NCI-H2081 treated with DMSO at 0.1 percent for 48 hours (cell line): Measurements from ENCODE around the gene FPR2.
"Not testable (repeated sequence)": the region's sequence is repeated elsewhere in the genome, so short reads cannot be mapped to it uniquely, and the experiment has no call there.

Experiments
- DNase-seq: peaks from one replicate; lab custom pipeline; 2025; lab: John Stamatoyannopoulos, UW

FPR2 gene, protein sequence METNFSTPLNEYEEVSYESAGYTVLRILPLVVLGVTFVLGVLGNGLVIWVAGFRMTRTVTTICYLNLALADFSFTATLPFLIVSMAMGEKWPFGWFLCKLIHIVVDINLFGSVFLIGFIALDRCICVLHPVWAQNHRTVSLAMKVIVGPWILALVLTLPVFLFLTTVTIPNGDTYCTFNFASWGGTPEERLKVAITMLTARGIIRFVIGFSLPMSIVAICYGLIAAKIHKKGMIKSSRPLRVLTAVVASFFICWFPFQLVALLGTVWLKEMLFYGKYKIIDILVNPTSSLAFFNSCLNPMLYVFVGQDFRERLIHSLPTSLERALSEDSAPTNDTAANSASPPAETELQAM

DNA sequence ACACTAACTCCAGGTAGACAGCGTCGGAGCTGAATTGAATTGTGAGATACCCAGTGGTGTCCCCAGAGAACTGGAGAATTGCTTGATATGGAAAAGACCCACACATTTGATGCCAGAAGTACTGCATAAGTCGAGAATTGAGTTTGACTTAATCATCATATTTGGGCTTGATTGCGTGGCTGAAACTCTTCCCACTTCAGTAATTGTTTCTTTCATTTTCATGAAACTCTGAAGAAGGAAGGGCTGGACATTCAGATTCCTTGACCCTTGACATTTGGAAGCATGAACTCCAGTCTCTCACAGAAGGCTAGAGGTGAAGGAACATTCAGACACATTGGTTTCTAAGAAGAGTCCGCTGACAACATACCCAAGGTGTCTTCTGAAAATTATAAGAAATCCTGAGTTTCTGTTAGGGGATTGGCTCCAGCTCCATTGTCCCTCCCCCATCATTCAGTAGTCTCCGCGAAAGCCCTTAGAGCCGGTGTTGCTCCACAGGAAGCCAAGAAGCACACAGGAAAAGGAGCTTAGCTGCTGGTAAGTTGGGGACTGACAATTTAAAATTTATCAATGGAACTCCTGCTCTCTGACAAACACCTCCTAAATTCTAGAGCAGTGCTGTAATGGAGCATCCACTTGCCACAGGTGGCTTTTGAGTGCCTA, at the start of gene FPR2:
FPR2 (plus strand) TSS at position 484 of the 660 bp plus-strand sequence. CDS start 7,479 bp downstream, outside the sequence.
- DNase-seq = no peak

GRCh38 chr19:51711702-51712101, 49.3 kb upstream of the FPR2 start:
- DNase-seq = no peak

GRCh38 chr19:51712461-51713081, 48.4 kb upstream of the FPR2 start:
- DNase-seq = no peak

GRCh38 chr19:51713319-51714285, 47.4 kb upstream of the FPR2 start:
- DNase-seq = no peak

GRCh38 chr19:51714848-51715247, 46.1 kb upstream of the FPR2 start:
- DNase-seq = no peak

DNA sequence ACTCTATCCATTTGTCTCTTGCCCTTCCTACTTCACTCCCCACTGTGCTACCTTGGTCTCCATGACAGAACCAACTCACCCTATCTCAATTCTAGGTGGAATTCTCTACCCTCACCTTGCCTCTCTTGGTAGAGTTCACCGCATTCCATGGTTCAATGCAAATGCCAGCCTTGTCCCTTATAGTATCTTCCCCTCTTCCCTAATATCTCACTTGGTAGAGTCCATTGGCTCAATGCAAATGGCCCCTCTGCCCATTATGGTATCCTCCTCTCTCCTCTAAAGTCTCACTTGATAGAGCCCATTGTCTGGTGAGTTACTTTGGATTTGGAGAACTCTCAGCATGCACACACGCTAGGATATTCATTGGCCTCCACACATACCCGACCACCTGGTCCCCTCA, 45.1 kb upstream of the FPR2 start:
- DNase-seq = no peak

DNA sequence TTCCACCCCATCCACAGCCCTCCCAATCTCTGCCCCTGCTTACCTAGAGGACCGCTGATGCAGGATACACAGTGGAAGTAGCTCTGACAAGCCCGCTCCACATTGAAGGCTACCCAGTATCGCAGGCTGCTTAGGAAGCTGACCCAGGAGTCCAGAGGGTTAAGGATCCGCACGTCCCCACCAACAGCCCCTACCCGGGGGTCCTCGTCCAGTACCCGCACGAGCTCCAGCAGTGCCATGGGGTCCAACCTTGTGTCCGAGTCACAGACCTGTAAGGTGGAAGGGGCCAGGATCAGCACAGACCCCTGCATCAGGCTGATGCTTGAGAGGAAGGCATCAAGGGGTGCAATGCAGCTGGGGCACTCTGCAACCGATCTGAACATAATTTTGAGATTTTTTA, 44.1 kb upstream of the FPR2 start:
- no peak for DNase-seq

DNA sequence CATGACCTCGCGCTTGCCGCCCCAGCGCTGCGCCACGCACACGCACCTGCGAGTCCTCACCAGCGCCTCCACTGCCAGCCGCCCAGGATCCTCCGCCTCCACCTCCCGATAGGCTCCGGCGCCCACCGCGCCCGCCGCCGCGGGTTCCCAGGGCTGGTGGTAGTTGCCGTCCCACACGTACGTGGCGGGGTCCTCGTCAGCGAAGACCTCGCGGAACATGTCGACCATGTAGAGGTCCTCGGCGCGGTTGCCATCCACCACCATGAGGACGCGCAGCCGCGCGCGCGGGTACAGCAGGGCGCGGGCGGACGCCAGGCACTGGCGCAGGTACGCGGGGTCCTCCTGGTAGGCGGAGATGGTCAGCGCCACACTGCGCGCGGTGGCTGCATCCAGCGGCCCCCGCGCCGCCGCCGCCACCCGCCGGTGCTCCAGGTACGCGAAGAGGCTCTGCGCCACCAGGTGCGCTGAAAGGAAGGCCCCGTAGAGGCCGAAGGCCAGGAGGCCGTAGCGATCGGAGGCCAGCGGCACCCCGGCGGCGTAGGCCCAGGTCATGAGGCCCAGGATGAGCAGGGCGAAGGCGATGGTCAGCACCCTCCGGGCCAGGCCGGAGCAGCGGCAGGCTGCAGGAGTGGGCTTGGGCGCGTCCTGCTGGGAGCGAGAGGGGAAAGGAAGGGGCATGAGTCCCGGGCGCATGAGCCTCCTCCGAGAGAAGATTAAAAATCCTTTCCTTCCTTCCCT, 41.6 kb upstream of the FPR2 start:
- no peak for DNase-seq

DNA sequence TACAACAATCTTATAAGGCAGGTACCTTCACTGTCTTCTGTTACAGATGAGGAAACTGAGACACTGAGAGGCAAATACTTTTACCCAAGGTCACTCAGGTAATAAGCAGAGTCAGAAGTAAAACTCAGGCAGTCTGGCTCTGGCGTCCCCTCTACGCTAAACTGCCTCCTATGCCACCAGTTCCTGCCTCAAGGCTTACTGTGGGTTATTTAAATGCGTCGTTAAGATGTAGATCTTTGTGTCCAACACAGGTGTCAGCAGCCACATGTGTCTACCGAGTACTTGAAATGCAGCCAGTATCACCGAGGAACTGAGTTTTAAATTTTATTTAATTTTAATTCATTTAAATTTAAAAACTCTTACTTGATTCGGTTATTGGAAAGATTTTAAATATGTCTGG, 39.1 kb upstream of the FPR2 start:
- no peak for DNase-seq

DNA sequence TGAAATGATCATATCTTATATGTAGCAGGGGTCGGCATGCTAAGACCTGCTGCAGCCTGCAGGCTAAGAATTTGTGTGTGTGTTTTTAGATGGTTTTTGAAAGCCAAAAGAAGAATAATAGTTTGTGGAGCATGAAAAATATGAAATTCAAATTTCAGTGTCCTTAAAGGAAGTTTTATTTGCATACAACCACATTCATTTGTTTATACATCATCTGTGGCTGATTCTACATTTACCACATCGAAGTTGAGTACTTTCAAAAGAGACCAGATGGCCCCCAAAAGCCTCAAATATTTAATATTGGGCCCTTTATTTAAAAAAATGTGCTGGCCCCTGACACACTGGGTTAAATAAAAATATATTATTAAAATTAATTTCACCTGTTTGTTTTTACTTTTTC, 38.5 kb upstream of the FPR2 start:
- no peak for DNase-seq

DNA sequence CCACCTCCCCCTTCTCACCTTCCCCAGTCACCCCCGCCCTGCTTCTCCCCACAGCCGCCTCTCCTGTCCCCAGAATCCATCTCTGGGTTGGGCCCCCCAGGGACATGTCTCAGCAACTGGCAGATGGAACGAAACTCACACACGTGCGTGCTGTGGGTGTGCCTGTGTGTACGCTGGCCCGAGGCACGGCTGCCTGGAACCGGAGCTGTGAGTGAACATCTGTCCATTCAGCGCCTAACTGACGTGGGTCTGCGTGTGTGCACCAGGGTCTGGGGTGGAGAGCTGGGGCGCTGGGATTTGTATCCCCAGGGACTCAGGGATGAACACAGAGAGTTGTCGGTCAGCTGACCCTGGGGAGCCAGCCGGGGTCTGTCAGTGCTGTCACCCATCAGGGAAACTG, 36.4 kb upstream of the FPR2 start:
- DNase-seq = no peak

- DNase-seq = no peak
Observed at GRCh38 chr19:51726049-51726448, 34.9 kb upstream of the FPR2 start.

DNA sequence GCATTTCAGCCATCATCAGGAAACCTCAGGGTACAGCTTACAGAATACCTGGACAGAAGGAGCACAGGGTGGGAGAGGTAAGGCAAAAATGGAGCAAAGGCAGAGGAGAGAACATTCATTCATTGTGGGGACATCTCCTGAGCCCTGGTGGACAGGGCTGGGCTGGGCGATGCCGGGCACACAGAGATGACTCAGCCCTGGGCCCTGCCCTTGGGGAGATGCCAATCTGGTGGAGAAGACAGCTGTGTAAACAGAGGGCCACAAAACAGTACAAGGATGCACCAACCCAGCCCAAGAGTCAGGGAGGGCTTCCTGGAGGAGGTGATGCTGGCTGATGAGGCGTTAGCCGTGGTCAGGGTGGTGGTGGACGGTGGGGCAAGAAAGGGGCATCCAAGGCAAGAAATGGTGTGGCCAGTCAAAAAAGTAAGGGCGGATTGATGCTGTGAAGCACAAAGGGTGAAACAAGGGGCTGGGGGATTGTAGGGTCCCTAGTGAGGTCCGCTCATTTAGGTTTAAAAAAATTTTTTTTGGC, 33.6 kb upstream of the FPR2 start:
- no peak for DNase-seq

- DNase-seq = no peak
Observed at GRCh38 chr19:51729781-51730180, 31.2 kb upstream of the FPR2 start.

- no peak for DNase-seq
Observed at GRCh38 chr19:51733742-51734522, 27.0 kb upstream of the FPR2 start.

GRCh38 chr19:51735759-51736449, 25.1 kb upstream of the FPR2 start:
- no peak for DNase-seq

- DNase-seq = no peak
Observed at GRCh38 chr19:51737389-51737788, 23.6 kb upstream of the FPR2 start.

GRCh38 chr19:51737924-51738323, 23.1 kb upstream of the FPR2 start:
- no peak for DNase-seq

- DNase-seq = not testable (repeated sequence)
Observed at GRCh38 chr19:51738523-51738922, 22.5 kb upstream of the FPR2 start.
